ENCODE measurements around the gene SLC35E3.
"Not testable (repeated sequence)": the region's sequence is repeated elsewhere in the genome, so short reads cannot be mapped to it uniquely, and the experiment has no call there.

Gene SLC35E3

GRCh38 chr12:68815928-68816800, 70.2 kb downstream of the SLC35E3 start:
- no peak for DNase-seq (ENCODE audit: low spot score in 2 of 2)
- Histone ChIP-seq H3K4me3 (no peak overlapping the region), H3K4me1 (no peaks in the 10 kb centered on the region), H3K27me3 (ENCODE audit: low read depth) (no peaks in the 10 kb centered on the region), H3K9me3 (no peaks in the 10 kb centered on the region), H3K36me3 (replicated peaks) (peaks cover 79% of the 10 kb centered on the region)
- in situ Hi-C loops (cut with MboI; ENCODE audit: low sequenced_read_pairs), result no loop called here

GRCh38 chr12:68819481-68819880, 73.5 kb downstream of the SLC35E3 start:
- DNase-seq (ENCODE audit: low spot score in 2 of 2); H3K9me3 ChIP-seq; H3K4me1 ChIP-seq; H3K4me3 ChIP-seq; H3K27me3 ChIP-seq (ENCODE audit: low read depth); in situ Hi-C loops (cut with MboI; ENCODE audit: low sequenced_read_pairs): not testable (repeated sequence)
- H3K36me3 ChIP-seq (replicated peaks), result peaks cover 85% of the 10 kb centered on the region

DNA sequence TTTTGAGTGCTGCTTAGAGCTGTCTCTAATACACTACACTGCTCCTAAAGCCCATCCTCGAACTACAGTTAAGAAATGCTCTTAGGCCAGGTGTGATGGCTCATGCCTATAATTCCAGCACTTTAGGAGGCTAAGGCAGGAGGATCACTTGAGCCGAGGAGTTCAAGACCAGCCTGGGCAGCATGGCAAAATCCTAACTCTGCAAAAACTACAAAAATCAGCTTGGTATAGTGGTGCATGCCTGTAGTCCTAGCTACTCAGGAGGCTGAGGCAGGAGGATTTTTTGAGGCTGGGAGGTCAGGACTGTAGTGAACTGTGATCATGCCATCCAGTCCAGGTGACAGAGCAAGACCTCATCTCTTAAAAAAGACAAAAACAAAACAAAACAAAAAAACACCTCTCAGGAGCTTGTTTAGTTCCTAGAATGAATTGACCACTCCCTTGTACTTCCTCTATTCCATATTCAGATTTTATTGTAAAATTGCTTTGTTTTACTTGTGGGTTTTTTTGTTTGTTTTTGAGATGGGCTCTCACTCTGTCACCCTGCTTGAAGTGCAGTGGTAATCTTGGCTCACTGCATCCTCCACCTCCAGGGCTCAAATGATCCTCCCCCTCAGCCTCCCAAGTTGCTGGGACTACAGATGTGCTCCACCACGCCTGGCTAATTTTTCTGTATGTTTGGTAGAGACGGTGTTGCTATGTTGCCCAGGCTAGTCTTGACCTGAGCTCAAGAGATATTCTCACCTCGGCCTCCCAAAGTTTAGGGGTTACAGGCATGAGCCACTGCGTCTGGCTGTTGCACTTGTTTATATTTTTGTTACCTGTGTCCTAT, 75.6 kb downstream of the SLC35E3 start:
- DNase-seq (ENCODE audit: low spot score in 2 of 2), result no peak
- Histone ChIP-seq H3K27me3 (ENCODE audit: low read depth) (no peaks in the 10 kb centered on the region), H3K9me3 (no peaks in the 10 kb centered on the region), H3K4me1 (no peaks in the 10 kb centered on the region), H3K36me3 (replicated peaks) (peaks cover 86% of the 10 kb centered on the region), H3K4me3 (no peak overlapping the region)
- in situ Hi-C loops (cut with MboI; ENCODE audit: low sequenced_read_pairs), result no loop called here

DNA sequence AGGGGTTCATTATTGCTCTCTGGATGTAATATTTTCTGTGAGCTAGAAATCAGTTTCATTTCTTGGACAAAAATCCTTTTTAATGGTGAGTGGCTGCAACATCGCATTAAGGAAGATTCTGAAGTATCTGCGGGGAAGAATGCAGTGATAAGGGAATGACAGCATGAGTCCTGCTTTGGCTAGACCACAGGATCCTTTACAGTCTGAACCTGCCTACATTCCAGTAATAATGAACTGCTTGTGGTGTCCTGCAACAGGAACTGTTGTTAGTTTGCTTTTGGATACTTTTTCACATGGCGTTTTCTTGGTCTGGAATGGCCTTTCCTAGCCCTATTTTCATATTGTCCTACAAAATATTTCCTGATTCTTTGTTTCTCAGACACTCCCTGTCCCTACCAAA, 77.7 kb downstream of the SLC35E3 start:
- DNase-seq (ENCODE audit: low spot score in 2 of 2), result no peak
- in situ Hi-C loops (cut with MboI; ENCODE audit: low sequenced_read_pairs), result no loop called here
- Histone ChIP-seq H3K4me3 (no peak overlapping the region), H3K9me3 (no peaks in the 10 kb centered on the region), H3K4me1 (no peaks in the 10 kb centered on the region), H3K27me3 (ENCODE audit: low read depth) (no peaks in the 10 kb centered on the region), H3K36me3 (replicated peaks) (peaks cover 91% of the 10 kb centered on the region)

GRCh38 chr12:68824131-68824530, 78.2 kb downstream of the SLC35E3 start:
- Histone ChIP-seq H3K4me1 (no peaks in the 10 kb centered on the region), H3K27me3 (ENCODE audit: low read depth) (no peaks in the 10 kb centered on the region), H3K36me3 (replicated peaks) (peaks cover 91% of the 10 kb centered on the region), H3K9me3 (no peaks in the 10 kb centered on the region), H3K4me3 (no peak overlapping the region)
- in situ Hi-C loops (cut with MboI; ENCODE audit: low sequenced_read_pairs), result no loop called here
- no peak for DNase-seq (ENCODE audit: low spot score in 2 of 2)

DNA sequence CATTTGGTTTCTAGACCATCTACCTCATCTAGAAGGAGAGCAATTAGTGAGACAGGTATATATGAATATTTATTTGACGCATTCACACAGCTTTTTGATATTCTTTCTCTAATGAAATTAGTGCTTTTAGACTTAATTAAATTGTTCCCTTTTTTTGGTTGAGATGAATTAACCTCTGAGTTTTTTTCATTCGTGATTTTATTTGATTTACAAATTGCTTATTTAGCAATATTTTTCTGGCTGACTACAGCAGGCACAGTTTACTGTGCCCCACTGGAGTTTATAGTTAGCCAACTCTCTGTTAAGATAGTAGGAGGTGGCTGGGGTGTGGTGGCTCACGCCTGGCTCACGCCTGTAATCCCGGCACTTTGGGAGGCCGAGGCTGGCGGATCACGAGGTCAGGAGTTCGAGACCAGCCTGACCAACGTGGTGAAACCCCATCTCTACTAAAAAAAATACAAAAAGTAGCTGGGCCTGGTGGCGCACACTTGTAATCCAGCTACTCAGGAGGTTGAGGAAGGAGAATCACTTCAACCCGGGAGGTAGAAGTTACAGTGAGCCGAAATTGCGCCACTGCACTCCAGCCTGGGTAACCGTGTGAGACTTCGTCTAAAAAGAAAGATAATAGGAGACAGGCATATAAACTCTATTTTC, 78.7 kb downstream of the SLC35E3 start:
- in situ Hi-C loops (cut with MboI; ENCODE audit: low sequenced_read_pairs), result no loop called here
- no peak for DNase-seq (ENCODE audit: low spot score in 2 of 2)
- no peaks in the 10 kb centered on the region for H3K27me3 ChIP-seq (ENCODE audit: low read depth)
- no peaks in the 10 kb centered on the region for H3K4me1 ChIP-seq
- no peak overlapping the region for H3K4me3 ChIP-seq
- peaks cover 88% of the 10 kb centered on the region for H3K36me3 ChIP-seq (replicated peaks)
- no peaks in the 10 kb centered on the region for H3K9me3 ChIP-seq

- Histone ChIP-seq H3K9me3 (no peaks in the 10 kb centered on the region), H3K36me3 (replicated peaks) (peaks cover 81% of the 10 kb centered on the region), H3K4me3 (no peak overlapping the region), H3K4me1 (no peaks in the 10 kb centered on the region), H3K27me3 (ENCODE audit: low read depth) (no peaks in the 10 kb centered on the region)
- DNase-seq (ENCODE audit: low spot score in 2 of 2), result no peak
- in situ Hi-C loops (cut with MboI; ENCODE audit: low sequenced_read_pairs), result no loop called here
These were observed 79.7 kb downstream of the SLC35E3 start for GRCh38 chr12:68825569-68826217.

DNA sequence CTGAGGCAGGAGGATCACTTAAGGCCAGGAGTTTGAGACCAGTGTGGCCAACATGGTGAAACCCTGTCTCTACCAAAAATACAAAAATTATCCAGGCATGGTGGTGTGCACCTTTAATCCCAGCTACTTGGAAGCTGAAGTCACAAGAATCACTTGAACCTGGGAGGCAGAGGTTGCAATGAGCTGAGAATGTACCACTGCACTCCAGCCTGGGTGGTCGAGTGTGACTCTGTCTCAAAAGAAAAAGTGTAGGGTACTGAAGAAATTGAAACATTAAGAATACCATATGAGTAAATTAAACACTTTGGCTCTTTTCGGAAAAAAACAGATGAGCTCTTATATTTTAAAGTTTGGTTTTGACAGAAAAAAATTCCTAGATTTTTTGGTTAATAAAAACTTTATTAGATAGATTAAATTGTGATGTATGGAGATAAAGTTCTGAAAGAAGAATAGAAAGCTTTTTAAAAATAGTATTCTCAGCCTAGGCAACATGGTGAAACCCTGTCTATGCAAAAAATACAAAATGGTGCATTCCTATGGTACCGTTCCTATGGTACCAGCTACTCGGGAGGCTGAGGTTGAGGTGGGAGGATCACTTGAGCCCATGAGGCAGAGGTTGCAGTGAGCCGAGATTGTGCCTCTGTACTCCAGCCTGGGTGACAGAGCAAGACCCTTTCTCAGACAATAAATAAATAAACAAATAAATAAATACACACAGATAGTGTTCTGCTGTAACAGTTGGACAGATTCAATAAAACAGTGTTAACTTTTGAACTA, 82.1 kb downstream of the SLC35E3 start:
- Histone ChIP-seq H3K27me3 (ENCODE audit: low read depth) (no peaks in the 10 kb centered on the region), H3K4me1 (no peaks in the 10 kb centered on the region; the same call in 1 of the 2 replicates), H3K9me3 (no peaks in the 10 kb centered on the region), H3K36me3 (replicated peaks) (peaks cover 71% of the 10 kb centered on the region), H3K4me3 (no peak overlapping the region)
- no peak for DNase-seq (ENCODE audit: low spot score in 2 of 2)
- in situ Hi-C loops (cut with MboI; ENCODE audit: low sequenced_read_pairs), result no loop called here

- H3K4me3 ChIP-seq, result no peak overlapping the region
- in situ Hi-C loops (cut with MboI; ENCODE audit: low sequenced_read_pairs), result no loop called here
- peaks cover 65% of the 10 kb centered on the region for H3K36me3 ChIP-seq (replicated peaks)
- no peaks in the 10 kb centered on the region for H3K9me3 ChIP-seq
- no peaks in the 10 kb centered on the region for H3K27me3 ChIP-seq (ENCODE audit: low read depth)
- DNase-seq (ENCODE audit: low spot score in 2 of 2), result no peak
- H3K4me1 ChIP-seq, result no peaks in the 10 kb centered on the region; the same call in 1 of the 2 replicates
These were observed 82.7 kb downstream of the SLC35E3 start for GRCh38 chr12:68828672-68829068.
